OCI-LY7 (cell line): ENCODE measurements around the gene GP1BA. TPM values are rescaled to one million over a fixed set of nuclear protein-coding genes. Genes with fewer than 3 reads are reported as not detected.
A peak's percentile ranks its signal among the peaks of the same experiment; 100 is the strongest.

Experiments
- BruUV-seq: library from RNA; stranded (reverse); fragments of 400-500 nt; replicated peaks from 2 replicates; lab custom pipeline; 2021; lab: Mats Ljungman, UMichigan
- CTCF ChIA-PET: fragments of 300-600 bp; sonication (Branson Sonifier 250); formaldehyde crosslinking; loops from one replicate; lab custom pipeline; 2022; ENCODE audit warnings: antibody characterized with exemption; ENCODE audit not compliant: unreplicated experiment; lab: Charles Lee
- POLR2A ChIA-PET: fragments of 300-600 bp; sonication (Branson Sonifier 250); formaldehyde crosslinking; loops from one replicate; lab custom pipeline; 2022; ENCODE audit warnings: antibody characterized with exemption; lab: Charles Lee
- DNase-seq: peaks from one replicate; pipeline ENCODE4 v3.0.0-alpha.2; 2015; ENCODE audit warnings: low spot score
- H2AFZ ChIP-seq: fragments of 200-600 bp; sonication (generic), shearing (Covaris generic); 2 replicates; pipeline ENCODE4 v1.6.1; 2014; ENCODE audit warnings: mild to moderate bottlenecking, antibody characterized with exemption, low read length, moderate library complexity
- H3K27ac ChIP-seq: fragments of 200-600 bp; sonication (generic); 2 replicates; pipeline ENCODE4 v1.5.1; 2014; ENCODE audit warnings: mixed run types, low read depth, mild to moderate bottlenecking, moderate library complexity, low read length, inconsistent platforms; ENCODE audit not compliant: poor library complexity, severe bottlenecking
- H3K36me3 ChIP-seq: fragments of 200-600 bp; sonication (generic); 2 replicates; pipeline ENCODE4 v1.6.1; 2014; ENCODE audit warnings: mild to moderate bottlenecking, antibody characterized with exemption, low read length, moderate library complexity, mixed read lengths; ENCODE audit not compliant: insufficient read depth
- H3K4me1 ChIP-seq: fragments of 200-600 bp; sonication (generic); 2 replicates; pipeline ENCODE4 v1.5.1; 2014; ENCODE audit warnings: mild to moderate bottlenecking, low read length; ENCODE audit not compliant: insufficient read depth, poor library complexity, severe bottlenecking
- H3K4me2 ChIP-seq: fragments of 200-600 bp; sonication (generic); 2 replicates; pipeline ENCODE4 v1.6.1; 2014; ENCODE audit warnings: mild to moderate bottlenecking, low read length
- H3K4me3 ChIP-seq: fragments of 200-600 bp; sonication (generic); 2 replicates; pipeline ENCODE4 v1.5.1; 2014; ENCODE audit warnings: mild to moderate bottlenecking, low read depth, low read length; ENCODE audit not compliant: poor library complexity, severe bottlenecking
- H3K79me2 ChIP-seq: fragments of 200-600 bp; sonication (generic); 2 replicates; pipeline ENCODE4 v1.6.1; 2016; ENCODE audit warnings: low read depth, mild to moderate bottlenecking, low read length, moderate library complexity, mixed read lengths; ENCODE audit not compliant: insufficient read depth
- H3K9me2 ChIP-seq: fragments of 200-600 bp; sonication (generic); 2 replicates; pipeline ENCODE4 v1.6.1; 2016; ENCODE audit warnings: mild to moderate bottlenecking, low read length, mixed read lengths; ENCODE audit not compliant: insufficient read depth
- H3K9me3 ChIP-seq: fragments of 200-600 bp; sonication (generic); 2 replicates; pipeline ENCODE4 v1.6.1; 2014; ENCODE audit warnings: mild to moderate bottlenecking, mixed run types, low read length, mixed read lengths
- H4K20me1 ChIP-seq: fragments of 200-600 bp; sonication (generic); 2 replicates; pipeline ENCODE4 v1.6.1; 2014; ENCODE audit warnings: mild to moderate bottlenecking, antibody characterized with exemption, low read length, moderate library complexity, mixed read lengths; ENCODE audit not compliant: insufficient read depth
- EZH2phosphoT487 ChIP-seq: fragments of 200-600 bp; sonication (generic); IDR thresholded peaks from 2 replicates; pipeline ENCODE4 v1.6.1; 2018; ENCODE audit warnings: low read depth, borderline replicate concordance, mild to moderate bottlenecking, mixed run types, antibody characterized with exemption, low read length, moderate library complexity, mixed read lengths
- intact Hi-C: fragments of 100-400 bp; cut with micrococcal nuclease; formaldehyde crosslinking; loops from one replicate; pipeline ENCODE4 v1.10.0; 2022; ENCODE audit not compliant: unreplicated experiment
- total RNA-seq, 2 experiments: library from RNA; depleted of rRNA in 1 of 2; stranded (reverse); fragments of >200 nt in 1 of 2; shearing (Covaris generic) in 1 of 2; gene quantifications; 2 replicates each; pipeline ENCODE4 v1.2.3, GENCODE V29; 2014 to 2022
- TF ChIP-seq, protein P1 (sequence below): fragments of 200-600 bp; sonication (generic); conservative IDR thresholded peaks from 2 replicates; pipeline ENCODE4 v1.5.1; 2014; ENCODE audit warnings: mild to moderate bottlenecking, antibody characterized with exemption, low read length, moderate library complexity, mixed read lengths

The GP1BA gene
- total RNA-seq, 2 experiments from 2014 or later: not detected

DNA sequence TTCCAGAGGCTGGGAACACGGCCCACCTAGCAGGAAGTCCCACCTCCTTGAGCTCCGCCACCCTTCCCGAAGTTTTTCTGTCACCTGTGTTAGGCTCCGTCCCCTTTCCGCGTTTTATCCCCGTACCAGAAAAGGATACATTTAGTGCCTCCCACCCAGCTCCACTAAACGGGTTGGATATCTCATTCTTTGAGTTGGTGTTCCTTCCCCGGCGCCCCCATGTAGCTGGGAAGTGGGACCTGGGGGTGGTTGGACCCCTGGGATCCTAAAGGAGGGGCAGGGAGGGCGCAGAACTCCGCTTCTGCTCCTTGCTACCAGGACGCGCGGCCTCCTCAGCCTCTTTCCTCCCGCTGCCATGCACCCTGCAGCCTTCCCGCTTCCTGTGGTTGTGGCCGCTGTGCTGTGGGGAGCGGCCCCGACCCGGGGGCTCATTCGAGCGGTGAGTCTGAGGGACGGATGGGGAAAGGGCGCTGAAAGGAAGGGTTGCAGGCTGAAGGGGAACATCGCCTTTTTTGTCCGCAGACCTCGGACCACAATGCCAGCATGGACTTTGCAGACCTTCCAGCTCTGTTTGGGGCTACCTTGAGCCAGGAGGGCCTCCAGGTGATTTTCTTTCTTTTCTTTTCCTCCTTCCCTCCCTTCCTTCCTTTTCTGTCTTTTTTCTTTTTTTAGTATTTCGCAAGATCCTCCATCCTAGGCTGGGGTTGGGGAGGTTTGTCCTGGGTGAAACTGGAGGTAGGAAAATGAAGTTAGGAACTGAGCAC lies 8.7 kb downstream of the GP1BA start:
- Histone ChIP-seq H3K27ac (peak overlapping the region; percentile 90), H3K9me3 (no peaks in the 10 kb centered on the region), H4K20me1 (0 out of 2 replicates have a peak, but pooled peaks cover 8% of the 10 kb centered on the region), H3K36me3 (peaks cover 81% of the 10 kb centered on the region), H3K79me2 (peaks cover 64% of the 10 kb centered on the region), H3K4me2 (peak overlapping the region; percentile 97), H3K4me1 (peaks cover 57% of the 10 kb centered on the region), H3K9me2 (no peaks in the 10 kb centered on the region), H2AFZ (peak overlapping the region; percentile 42; the same call in 1 of the 2 replicates), H3K4me3 (peak overlapping the region; percentile 95)
- POLR2A ChIA-PET: interaction anchor here (0.6 to 2.4 kb wide), 6 partner anchors 11 to 1033 kb away, joined by 3 to 20 read pairs (median 4); partner anchors contain the start of genes ENO3 and SPAG7
- intact Hi-C loops: loop anchor here (10.0 kb wide), 1 partner anchor 254 kb away; the partner anchor contains the start of gene ZNF594
- DNase-seq: peak; percentile 64
- CTCF ChIA-PET: no interaction called here
- TSS peak; percentile 91 for BruUV-seq
- TF ChIP-seq EZH2phosphoT487: no peak
- TF ChIP-seq, protein P1, sequence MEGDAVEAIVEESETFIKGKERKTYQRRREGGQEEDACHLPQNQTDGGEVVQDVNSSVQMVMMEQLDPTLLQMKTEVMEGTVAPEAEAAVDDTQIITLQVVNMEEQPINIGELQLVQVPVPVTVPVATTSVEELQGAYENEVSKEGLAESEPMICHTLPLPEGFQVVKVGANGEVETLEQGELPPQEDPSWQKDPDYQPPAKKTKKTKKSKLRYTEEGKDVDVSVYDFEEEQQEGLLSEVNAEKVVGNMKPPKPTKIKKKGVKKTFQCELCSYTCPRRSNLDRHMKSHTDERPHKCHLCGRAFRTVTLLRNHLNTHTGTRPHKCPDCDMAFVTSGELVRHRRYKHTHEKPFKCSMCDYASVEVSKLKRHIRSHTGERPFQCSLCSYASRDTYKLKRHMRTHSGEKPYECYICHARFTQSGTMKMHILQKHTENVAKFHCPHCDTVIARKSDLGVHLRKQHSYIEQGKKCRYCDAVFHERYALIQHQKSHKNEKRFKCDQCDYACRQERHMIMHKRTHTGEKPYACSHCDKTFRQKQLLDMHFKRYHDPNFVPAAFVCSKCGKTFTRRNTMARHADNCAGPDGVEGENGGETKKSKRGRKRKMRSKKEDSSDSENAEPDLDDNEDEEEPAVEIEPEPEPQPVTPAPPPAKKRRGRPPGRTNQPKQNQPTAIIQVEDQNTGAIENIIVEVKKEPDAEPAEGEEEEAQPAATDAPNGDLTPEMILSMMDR: no peak

DNA sequence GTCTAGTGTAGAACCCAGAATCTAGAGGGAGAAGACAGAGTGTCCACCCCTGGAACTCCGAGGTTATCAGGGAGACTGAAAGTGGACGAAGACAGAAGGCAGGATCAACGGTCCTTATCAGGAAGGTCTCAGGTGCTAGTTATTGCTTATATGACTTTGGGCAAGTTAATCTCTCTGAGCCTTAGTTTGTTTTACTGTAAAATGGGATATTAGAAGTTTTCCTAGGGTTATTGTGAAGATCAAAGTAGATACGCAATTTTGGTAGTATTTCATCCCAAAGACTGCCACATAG lies 9.2 kb downstream of the GP1BA start:
- intact Hi-C loops: loop anchor here (10.0 kb wide), 1 partner anchor 254 kb away; the partner anchor contains the start of gene ZNF594
- Histone ChIP-seq H3K9me3 (no peaks in the 10 kb centered on the region), H2AFZ (no peak overlapping the region), H3K4me3 (peak overlapping the region; percentile 95), H3K9me2 (no peaks in the 10 kb centered on the region), H4K20me1 (peaks cover 11% of the 10 kb centered on the region), H3K36me3 (peaks cover 81% of the 10 kb centered on the region), H3K27ac (peak overlapping the region; percentile 90), H3K4me2 (peak overlapping the region; percentile 97), H3K4me1 (peaks cover 61% of the 10 kb centered on the region), H3K79me2 (peaks cover 69% of the 10 kb centered on the region)
- CTCF ChIA-PET: no interaction called here
- BruUV-seq: no TSS peak
- POLR2A ChIA-PET: no interaction called here
- DNase-seq: no peak
- TF ChIP-seq, protein P1: no peak
- TF ChIP-seq EZH2phosphoT487: no peak
